GM12873 (cell line): ENCODE measurements around the gene DOCK1.

ENCODE experiments used
- TF ChIP-seq, protein P1 (sequence below): IDR thresholded peaks from 2 replicates; pipeline ENCODE4 v1.5.1; 2012; ENCODE audit warnings: low read depth, mild to moderate bottlenecking, moderate library complexity, low read length, control low read depth; ENCODE audit not compliant: insufficient read depth; ENCODE audit errors: missing control alignments

DOCK1 gene

DNA sequence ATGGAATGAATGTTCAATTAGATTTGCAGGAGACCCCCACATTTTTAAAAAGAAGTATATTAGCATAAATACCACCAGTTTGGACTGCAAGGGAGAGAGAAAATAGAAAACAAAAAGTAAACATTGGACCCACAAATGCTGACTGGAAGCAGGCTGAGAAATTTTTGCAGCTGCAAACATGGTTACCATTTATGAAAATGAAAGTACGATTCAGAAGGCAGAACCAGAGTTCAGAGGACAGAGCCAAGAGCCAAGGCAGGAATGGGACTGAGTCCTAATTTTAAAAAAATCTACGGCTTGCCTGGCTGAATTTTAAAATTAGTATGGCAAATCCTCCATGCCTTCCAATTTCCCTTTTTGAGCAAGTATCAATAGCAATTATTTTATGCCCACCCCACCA, 569.3 kb downstream of the DOCK1 start:
- TF ChIP-seq, protein P1, sequence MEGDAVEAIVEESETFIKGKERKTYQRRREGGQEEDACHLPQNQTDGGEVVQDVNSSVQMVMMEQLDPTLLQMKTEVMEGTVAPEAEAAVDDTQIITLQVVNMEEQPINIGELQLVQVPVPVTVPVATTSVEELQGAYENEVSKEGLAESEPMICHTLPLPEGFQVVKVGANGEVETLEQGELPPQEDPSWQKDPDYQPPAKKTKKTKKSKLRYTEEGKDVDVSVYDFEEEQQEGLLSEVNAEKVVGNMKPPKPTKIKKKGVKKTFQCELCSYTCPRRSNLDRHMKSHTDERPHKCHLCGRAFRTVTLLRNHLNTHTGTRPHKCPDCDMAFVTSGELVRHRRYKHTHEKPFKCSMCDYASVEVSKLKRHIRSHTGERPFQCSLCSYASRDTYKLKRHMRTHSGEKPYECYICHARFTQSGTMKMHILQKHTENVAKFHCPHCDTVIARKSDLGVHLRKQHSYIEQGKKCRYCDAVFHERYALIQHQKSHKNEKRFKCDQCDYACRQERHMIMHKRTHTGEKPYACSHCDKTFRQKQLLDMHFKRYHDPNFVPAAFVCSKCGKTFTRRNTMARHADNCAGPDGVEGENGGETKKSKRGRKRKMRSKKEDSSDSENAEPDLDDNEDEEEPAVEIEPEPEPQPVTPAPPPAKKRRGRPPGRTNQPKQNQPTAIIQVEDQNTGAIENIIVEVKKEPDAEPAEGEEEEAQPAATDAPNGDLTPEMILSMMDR, result no peak

- TF ChIP-seq, protein P1, result no peak
Observed at GRCh38 chr10:127485153-127485857, 580.1 kb downstream of the DOCK1 start.

DNA sequence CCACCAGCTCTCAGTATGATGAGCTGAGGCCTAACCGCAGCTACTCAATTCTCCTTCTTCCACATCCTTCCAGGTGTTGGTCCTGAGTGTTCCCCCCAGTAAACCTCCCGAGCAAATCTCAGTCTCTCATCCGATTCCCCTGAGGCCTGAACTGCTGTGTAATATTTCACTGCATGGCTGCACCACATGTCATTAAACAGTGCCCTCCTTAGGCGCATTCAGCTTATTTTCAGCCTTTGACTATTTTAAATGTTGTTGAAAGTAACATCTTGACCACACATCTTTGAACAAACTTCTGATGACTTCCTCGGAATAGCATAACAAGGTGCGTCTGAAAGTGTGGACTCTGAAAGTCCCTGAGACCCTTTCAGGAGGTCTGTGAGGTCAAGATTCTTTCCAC, 581.1 kb downstream of the DOCK1 start:
- TF ChIP-seq, protein P1, result no peak

DNA sequence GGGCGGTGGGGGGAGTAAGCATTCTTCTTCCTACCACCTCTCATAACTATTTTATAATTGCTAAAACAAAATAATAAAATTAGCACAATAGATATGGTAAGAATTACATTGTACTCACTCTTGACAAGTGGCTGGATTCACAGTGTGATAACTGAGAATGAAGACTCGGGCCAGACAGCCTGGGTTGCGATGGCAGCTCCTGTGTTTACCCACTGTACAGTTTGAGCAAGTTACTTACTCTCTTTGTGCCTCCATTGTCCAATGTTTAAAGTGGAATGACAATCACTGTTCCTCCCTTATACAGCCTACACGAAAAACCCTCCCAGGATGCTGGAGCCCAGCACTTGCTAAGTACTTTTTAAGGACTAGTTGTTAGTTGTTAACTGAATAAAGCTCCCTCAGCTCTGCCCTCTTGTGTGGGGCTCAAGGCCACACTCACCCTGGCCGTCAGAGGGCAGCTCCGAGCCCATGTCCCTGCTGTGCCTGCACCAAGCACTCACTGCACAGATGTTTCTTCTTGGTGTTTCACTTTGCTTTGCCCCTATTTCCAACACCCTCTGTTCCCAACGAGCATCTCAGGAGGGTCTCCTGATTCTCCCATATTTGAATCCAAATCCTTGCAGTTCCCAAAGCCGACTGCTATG, 587.5 kb downstream of the DOCK1 start:
- TF ChIP-seq, protein P1, result no peak

DNA sequence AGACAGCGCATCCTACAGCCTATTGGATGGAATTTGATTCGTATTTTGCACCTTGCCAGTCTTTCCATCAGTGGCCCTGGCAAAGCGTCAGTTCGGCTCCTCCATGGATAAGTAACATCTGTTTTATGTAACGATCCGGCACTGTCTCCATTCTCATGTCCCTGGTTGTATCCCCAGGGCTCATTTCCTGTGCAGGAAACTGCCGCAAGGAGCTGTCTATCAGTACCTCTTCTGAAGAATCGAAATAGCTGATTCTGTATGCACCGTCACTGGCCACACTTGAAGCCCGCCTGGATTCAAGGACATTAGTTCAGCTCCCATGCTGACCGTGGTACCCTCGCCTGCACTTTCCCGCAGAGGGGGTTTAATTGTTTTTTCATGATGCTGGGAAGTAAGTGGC, 590.8 kb downstream of the DOCK1 start:
- TF ChIP-seq, protein P1, result no peak

GRCh38 chr10:127497685-127498084, 592.5 kb downstream of the DOCK1 start:
- TF ChIP-seq, protein P1, result no peak

GRCh38 chr10:127498087-127498486, 592.9 kb downstream of the DOCK1 start:
- TF ChIP-seq, protein P1, result no peak
